Measurements from ENCODE around the gene SLC37A4. TPM values are rescaled to one million over a fixed set of nuclear protein-coding genes. Genes with fewer than 3 reads are reported as not detected.

The SLC37A4 gene
- total RNA-seq, 2 experiments from 2014 or later = 14.8 to 16.6 TPM

DNA sequence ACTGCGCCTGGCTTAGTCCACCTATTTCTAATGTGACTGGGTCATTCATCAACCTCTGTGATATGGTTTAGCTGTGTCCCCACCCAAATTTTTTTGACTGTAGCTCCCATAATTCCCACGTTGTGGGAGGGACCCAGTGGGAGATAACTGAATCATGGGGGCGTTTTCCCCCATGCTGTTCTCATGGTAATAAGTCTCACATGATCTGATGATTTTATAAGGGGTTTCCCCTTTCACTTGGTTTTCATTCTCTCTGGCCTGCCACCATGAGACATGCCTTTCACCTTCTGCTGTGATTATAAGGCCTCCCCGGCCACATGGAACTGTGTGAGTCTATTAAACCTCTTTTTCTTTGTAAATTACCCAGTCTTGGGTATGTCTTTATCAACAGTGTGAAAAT is 24.0 kb downstream of the SLC37A4 start:
- no peak overlapping the region for H3K4me2 ChIP-seq (ENCODE audit: low read length)
- DNase-seq (ENCODE audit: low spot score) = no peak
- H3K27ac ChIP-seq (ENCODE audit: low read depth, low read length, poor library complexity, severe bottlenecking) = no peak overlapping the region
- no peaks in the 10 kb centered on the region for H3K79me2 ChIP-seq (ENCODE audit: insufficient read depth, low read depth, low read length)
- H2AFZ ChIP-seq (ENCODE audit: low read length) = no peak overlapping the region
- no peaks in the 10 kb centered on the region for H3K4me1 ChIP-seq (ENCODE audit: insufficient read depth, low read length, poor library complexity, severe bottlenecking)
- H4K20me1 ChIP-seq (ENCODE audit: insufficient read depth, low read length) = no peaks in the 10 kb centered on the region
- ChIA-PET CTCF (ENCODE audit: unreplicated experiment) (no interaction called here), POLR2A (interaction anchor here (0.8 to 0.9 kb wide), 2 partner anchors 9 to 430 kb away, joined by 3 read pairs; no protein-coding TSS in a partner anchor)
- BruUV-seq (replicated peaks) = no TSS peak
- no peak overlapping the region for H3K4me3 ChIP-seq (ENCODE audit: low read depth, low read length, poor library complexity, severe bottlenecking)
- intact Hi-C loops (cut with micrococcal nuclease; ENCODE audit: unreplicated experiment) = no loop called here
- TF ChIP-seq, protein P1, sequence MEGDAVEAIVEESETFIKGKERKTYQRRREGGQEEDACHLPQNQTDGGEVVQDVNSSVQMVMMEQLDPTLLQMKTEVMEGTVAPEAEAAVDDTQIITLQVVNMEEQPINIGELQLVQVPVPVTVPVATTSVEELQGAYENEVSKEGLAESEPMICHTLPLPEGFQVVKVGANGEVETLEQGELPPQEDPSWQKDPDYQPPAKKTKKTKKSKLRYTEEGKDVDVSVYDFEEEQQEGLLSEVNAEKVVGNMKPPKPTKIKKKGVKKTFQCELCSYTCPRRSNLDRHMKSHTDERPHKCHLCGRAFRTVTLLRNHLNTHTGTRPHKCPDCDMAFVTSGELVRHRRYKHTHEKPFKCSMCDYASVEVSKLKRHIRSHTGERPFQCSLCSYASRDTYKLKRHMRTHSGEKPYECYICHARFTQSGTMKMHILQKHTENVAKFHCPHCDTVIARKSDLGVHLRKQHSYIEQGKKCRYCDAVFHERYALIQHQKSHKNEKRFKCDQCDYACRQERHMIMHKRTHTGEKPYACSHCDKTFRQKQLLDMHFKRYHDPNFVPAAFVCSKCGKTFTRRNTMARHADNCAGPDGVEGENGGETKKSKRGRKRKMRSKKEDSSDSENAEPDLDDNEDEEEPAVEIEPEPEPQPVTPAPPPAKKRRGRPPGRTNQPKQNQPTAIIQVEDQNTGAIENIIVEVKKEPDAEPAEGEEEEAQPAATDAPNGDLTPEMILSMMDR (conservative IDR thresholded peaks at IDR 0.05; ENCODE audit: low read length) = no peak
- no peak for TF ChIP-seq EZH2phosphoT487 (IDR thresholded peaks at IDR 0.05; ENCODE audit: borderline replicate concordance, low read depth, low read length)
- H3K36me3 ChIP-seq (ENCODE audit: insufficient read depth, low read length) = peaks cover 74% of the 10 kb centered on the region
- no peaks in the 10 kb centered on the region for H3K9me3 ChIP-seq (ENCODE audit: low read length)
- H3K9me2 ChIP-seq (ENCODE audit: insufficient read depth, low read length) = no peaks in the 10 kb centered on the region

DNA sequence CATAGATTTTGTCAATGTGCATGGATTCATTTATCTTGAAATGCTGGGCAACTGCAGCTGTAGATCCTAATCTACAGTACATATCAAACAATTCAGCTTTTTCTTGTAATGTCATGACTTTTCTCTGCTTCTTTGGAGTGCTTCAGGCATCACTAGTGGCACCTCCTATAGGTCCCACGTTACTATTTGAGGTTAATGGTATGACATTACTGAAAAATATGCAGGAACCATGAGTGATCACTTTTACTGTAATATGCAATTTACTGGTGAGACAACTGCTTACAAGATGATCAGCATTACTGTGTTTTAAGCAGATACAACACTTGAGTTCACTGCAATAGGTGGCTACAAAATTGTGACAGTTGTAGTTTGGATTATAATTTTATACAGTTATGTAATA is 29.8 kb downstream of the SLC37A4 start:
- intact Hi-C loops (cut with micrococcal nuclease; ENCODE audit: unreplicated experiment) = no loop called here
- Histone ChIP-seq H3K4me1 (ENCODE audit: insufficient read depth, low read length, poor library complexity, severe bottlenecking) (peaks cover 17% of the 10 kb centered on the region), H3K36me3 (ENCODE audit: insufficient read depth, low read length) (peaks cover 67% of the 10 kb centered on the region), H4K20me1 (ENCODE audit: insufficient read depth, low read length) (no peaks in the 10 kb centered on the region), H3K27ac (ENCODE audit: low read depth, low read length, poor library complexity, severe bottlenecking) (no peak overlapping the region), H2AFZ (ENCODE audit: low read length) (no peak overlapping the region), H3K9me3 (ENCODE audit: low read length) (no peaks in the 10 kb centered on the region), H3K79me2 (ENCODE audit: insufficient read depth, low read depth, low read length) (peaks cover 31% of the 10 kb centered on the region; the same call in 1 of the 2 replicates), H3K4me3 (ENCODE audit: low read depth, low read length, poor library complexity, severe bottlenecking) (no peak overlapping the region), H3K4me2 (ENCODE audit: low read length) (no peak overlapping the region), H3K9me2 (ENCODE audit: insufficient read depth, low read length) (no peaks in the 10 kb centered on the region)
- DNase-seq (ENCODE audit: low spot score) = no peak
- CTCF ChIA-PET (ENCODE audit: unreplicated experiment) = no interaction called here
- TSS peak; percentile 52 for BruUV-seq (replicated peaks)
- POLR2A ChIA-PET = interaction anchor here (0.7 to 1.3 kb wide), 2 partner anchors 18 to 106 kb away, joined by 3 read pairs; partner anchors contain the start of gene C2CD2L
- TF ChIP-seq EZH2phosphoT487 (IDR thresholded peaks at IDR 0.05; ENCODE audit: borderline replicate concordance, low read depth, low read length) = no peak
- TF ChIP-seq, protein P1 (conservative IDR thresholded peaks at IDR 0.05; ENCODE audit: low read length) = no peak

DNA sequence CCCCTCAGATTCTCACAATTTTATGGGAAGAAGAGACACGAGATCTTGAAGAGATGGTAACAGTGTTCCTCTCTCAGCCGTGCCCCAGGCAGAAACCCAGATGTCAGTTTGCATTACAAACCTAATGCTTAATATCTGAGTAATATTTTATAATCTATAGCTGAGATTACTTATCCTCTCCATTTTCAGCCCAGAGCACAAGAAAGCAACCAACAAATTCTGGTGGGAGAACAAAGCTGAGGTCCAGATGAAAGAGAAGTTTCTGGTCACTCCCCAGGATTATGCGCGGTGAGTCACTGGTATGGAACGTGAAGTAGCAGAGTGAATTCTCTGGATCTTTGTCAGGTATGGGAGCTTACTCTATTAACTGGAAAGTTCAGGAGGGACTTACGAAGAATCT is 31.9 kb downstream of the SLC37A4 start:
- no peak for DNase-seq (ENCODE audit: low spot score)
- Histone ChIP-seq H3K4me3 (ENCODE audit: low read depth, low read length, poor library complexity, severe bottlenecking) (peak overlapping the region; percentile 88), H3K9me2 (ENCODE audit: insufficient read depth, low read length) (no peaks in the 10 kb centered on the region), H3K27ac (ENCODE audit: low read depth, low read length, poor library complexity, severe bottlenecking) (peak overlapping the region; percentile 19), H3K4me1 (ENCODE audit: insufficient read depth, low read length, poor library complexity, severe bottlenecking) (peaks cover 19% of the 10 kb centered on the region), H3K9me3 (ENCODE audit: low read length) (no peaks in the 10 kb centered on the region), H3K4me2 (ENCODE audit: low read length) (peak overlapping the region; percentile 90), H2AFZ (ENCODE audit: low read length) (no peak overlapping the region), H3K79me2 (ENCODE audit: insufficient read depth, low read depth, low read length) (peaks cover 33% of the 10 kb centered on the region; the same call in 1 of the 2 replicates), H4K20me1 (ENCODE audit: insufficient read depth, low read length) (no peaks in the 10 kb centered on the region), H3K36me3 (ENCODE audit: insufficient read depth, low read length) (peaks cover 53% of the 10 kb centered on the region)
- POLR2A ChIA-PET = interaction anchor here (0.6 to 0.9 kb wide), 2 partner anchors 19 to 124 kb away, joined by 3 to 4 read pairs; partner anchors contain the start of gene RPS25
- BruUV-seq (replicated peaks) = no TSS peak
- CTCF ChIA-PET (ENCODE audit: unreplicated experiment) = no interaction called here
- TF ChIP-seq EZH2phosphoT487 (IDR thresholded peaks at IDR 0.05; ENCODE audit: borderline replicate concordance, low read depth, low read length) = no peak
- TF ChIP-seq, protein P1 (conservative IDR thresholded peaks at IDR 0.05; ENCODE audit: low read length) = no peak
- intact Hi-C loops (cut with micrococcal nuclease; ENCODE audit: unreplicated experiment) = loop anchor here (1.0 kb wide), 1 partner anchor 19 kb away; the partner anchor contains the start of genes RPS25 and TRAPPC4
